ENCODE results near the gene PIGN.

PIGN gene

GRCh38 chr18:62106271-62106670, 80.6 kb downstream of the PIGN start:
- H3K9me3 Mint-ChIP-seq (ENCODE audit: low read depth) = no peaks in the 10 kb centered on the region
- peaks cover 14% of the 10 kb centered on the region for H3K36me3 Mint-ChIP-seq

DNA sequence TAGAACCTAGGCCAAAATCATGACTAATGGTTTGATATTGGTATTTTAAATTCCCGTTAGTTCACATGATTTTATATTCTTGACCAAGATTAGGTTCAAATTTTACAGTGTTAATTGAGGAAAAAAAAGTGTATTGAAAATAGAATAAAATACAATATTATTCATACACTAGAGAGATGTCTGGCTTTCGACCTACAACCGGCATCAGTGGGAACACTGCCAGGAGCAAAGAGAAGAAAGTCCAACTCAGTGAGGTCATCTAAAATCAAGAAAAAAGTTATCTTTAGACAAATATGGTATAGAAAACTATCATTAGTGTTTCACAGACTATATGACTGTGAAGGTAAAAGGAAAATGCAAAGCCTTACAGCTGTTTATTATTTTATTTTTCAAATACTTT, 81.5 kb downstream of the PIGN start:
- Mint-ChIP-seq H3K27ac (no peak overlapping the region), H3K27me3 (no peaks in the 10 kb centered on the region), H3K4me1 (ENCODE audit: low read depth) (peaks cover 12% of the 10 kb centered on the region), H3K9me3 (ENCODE audit: low read depth) (no peaks in the 10 kb centered on the region), H3K36me3 (peaks cover 17% of the 10 kb centered on the region), H3K4me3 (no peak overlapping the region)

More at GRCh38 chr18:62106271-62106670, 80.6 kb downstream of the PIGN start:
- Mint-ChIP-seq H3K4me3 (no peak overlapping the region), H3K4me1 (ENCODE audit: low read depth) (peaks cover 8% of the 10 kb centered on the region), H3K27ac (no peak overlapping the region), H3K27me3 (no peaks in the 10 kb centered on the region)

- Mint-ChIP-seq H3K36me3 (peaks cover 42% of the 10 kb centered on the region), H3K27me3 (no peaks in the 10 kb centered on the region), H3K4me1 (ENCODE audit: low read depth) (peaks cover 20% of the 10 kb centered on the region), H3K27ac (no peak overlapping the region), H3K9me3 (ENCODE audit: low read depth) (peaks cover 9% of the 10 kb centered on the region), H3K4me3 (no peak overlapping the region)
Observed at GRCh38 chr18:62102221-62102620, 84.6 kb downstream of the PIGN start.

- no peak overlapping the region for H3K27ac Mint-ChIP-seq
- no peak overlapping the region for H3K4me3 Mint-ChIP-seq
- H3K9me3 Mint-ChIP-seq (ENCODE audit: low read depth) = peaks cover 9% of the 10 kb centered on the region
- H3K27me3 Mint-ChIP-seq = no peaks in the 10 kb centered on the region
- peaks cover 38% of the 10 kb centered on the region for H3K36me3 Mint-ChIP-seq
- peaks cover 20% of the 10 kb centered on the region for H3K4me1 Mint-ChIP-seq (ENCODE audit: low read depth)
Observed at GRCh38 chr18:62101321-62101721, 85.5 kb downstream of the PIGN start.

GRCh38 chr18:62098960-62099359, 87.9 kb downstream of the PIGN start:
- Mint-ChIP-seq H3K4me1 (ENCODE audit: low read depth) (peaks cover 24% of the 10 kb centered on the region), H3K36me3 (peaks cover 44% of the 10 kb centered on the region), H3K9me3 (ENCODE audit: low read depth) (peaks cover 9% of the 10 kb centered on the region), H3K27me3 (no peaks in the 10 kb centered on the region), H3K27ac (no peak overlapping the region), H3K4me3 (no peak overlapping the region)

DNA sequence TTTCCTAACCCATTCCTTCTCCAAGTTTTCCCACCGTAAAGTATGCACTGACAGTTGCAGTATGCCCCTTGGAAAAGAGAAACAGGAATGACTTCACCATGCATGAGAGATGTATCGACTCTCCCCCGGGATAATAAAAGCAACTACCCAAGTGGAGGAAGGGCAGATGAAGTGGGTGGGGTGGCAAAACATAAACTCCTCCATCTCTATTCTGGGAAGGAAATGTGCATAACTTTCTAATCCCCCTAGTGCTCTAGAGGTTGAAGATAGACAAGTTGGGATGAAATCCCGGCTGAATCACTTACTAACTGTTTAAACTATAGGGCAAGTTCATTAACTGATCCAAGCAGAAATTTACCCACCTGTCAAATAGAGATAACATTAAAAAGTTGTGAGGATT, 89.2 kb downstream of the PIGN start:
- peaks cover 24% of the 10 kb centered on the region for H3K4me1 Mint-ChIP-seq (ENCODE audit: low read depth)
- H3K27ac Mint-ChIP-seq = no peak overlapping the region
- H3K36me3 Mint-ChIP-seq = peaks cover 40% of the 10 kb centered on the region
- no peaks in the 10 kb centered on the region for H3K27me3 Mint-ChIP-seq
- no peak overlapping the region for H3K4me3 Mint-ChIP-seq
- peaks cover 9% of the 10 kb centered on the region for H3K9me3 Mint-ChIP-seq (ENCODE audit: low read depth)

- H3K27ac Mint-ChIP-seq = no peak overlapping the region
- H3K36me3 Mint-ChIP-seq = peaks cover 14% of the 10 kb centered on the region
- peaks cover 32% of the 10 kb centered on the region for H3K4me1 Mint-ChIP-seq (ENCODE audit: low read depth)
- H3K9me3 Mint-ChIP-seq (ENCODE audit: low read depth) = no peaks in the 10 kb centered on the region
- H3K4me3 Mint-ChIP-seq = no peak overlapping the region
- no peaks in the 10 kb centered on the region for H3K27me3 Mint-ChIP-seq
Observed at GRCh38 chr18:62091487-62092120, 95.3 kb downstream of the PIGN start.

DNA sequence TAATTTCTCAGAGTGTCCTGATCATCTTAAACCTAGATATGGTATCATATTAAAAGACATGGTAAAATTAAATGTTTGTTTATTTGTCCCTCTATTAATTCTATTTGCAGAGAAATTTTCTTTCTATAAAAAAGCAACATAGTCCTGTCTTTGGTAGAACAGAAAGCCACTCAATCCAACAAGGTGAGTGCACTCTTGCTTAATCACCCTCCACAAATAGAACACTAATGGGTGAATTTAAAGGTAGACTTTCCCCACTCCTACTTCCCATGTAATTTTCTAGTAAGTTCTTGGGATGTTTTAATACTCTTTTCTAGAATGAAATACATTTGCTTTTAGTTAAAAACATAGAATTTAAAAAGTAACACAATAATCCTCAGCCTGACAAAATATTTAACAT, 97.7 kb downstream of the PIGN start:
- no peak overlapping the region for H3K4me3 Mint-ChIP-seq
- H3K27ac Mint-ChIP-seq = no peak overlapping the region
- H3K4me1 Mint-ChIP-seq (ENCODE audit: low read depth) = peaks cover 38% of the 10 kb centered on the region
- peaks cover 15% of the 10 kb centered on the region for H3K36me3 Mint-ChIP-seq
- no peaks in the 10 kb centered on the region for H3K27me3 Mint-ChIP-seq
- no peaks in the 10 kb centered on the region for H3K9me3 Mint-ChIP-seq (ENCODE audit: low read depth)

- no peaks in the 10 kb centered on the region for H3K9me3 Mint-ChIP-seq (ENCODE audit: low read depth)
- peaks cover 16% of the 10 kb centered on the region for H3K36me3 Mint-ChIP-seq
- H3K27ac Mint-ChIP-seq = no peak overlapping the region
- peaks cover 38% of the 10 kb centered on the region for H3K4me1 Mint-ChIP-seq (ENCODE audit: low read depth)
- H3K27me3 Mint-ChIP-seq = no peaks in the 10 kb centered on the region
- no peak overlapping the region for H3K4me3 Mint-ChIP-seq
Observed at GRCh38 chr18:62088156-62088555, 98.7 kb downstream of the PIGN start.

- Mint-ChIP-seq H3K9me3 (ENCODE audit: low read depth) (no peaks in the 10 kb centered on the region), H3K27ac (no peak overlapping the region), H3K27me3 (no peaks in the 10 kb centered on the region), H3K36me3 (peaks cover 19% of the 10 kb centered on the region), H3K4me3 (no peak overlapping the region), H3K4me1 (ENCODE audit: low read depth) (peaks cover 36% of the 10 kb centered on the region)
Observed at GRCh38 chr18:62085756-62086155, 101.1 kb downstream of the PIGN start.

- no peak overlapping the region for H3K27ac Mint-ChIP-seq
- peaks cover 12% of the 10 kb centered on the region for H3K4me1 Mint-ChIP-seq (ENCODE audit: low read depth)
- peaks cover 31% of the 10 kb centered on the region for H3K36me3 Mint-ChIP-seq
- H3K4me3 Mint-ChIP-seq = no peak overlapping the region
- no peaks in the 10 kb centered on the region for H3K9me3 Mint-ChIP-seq (ENCODE audit: low read depth)
- no peaks in the 10 kb centered on the region for H3K27me3 Mint-ChIP-seq
Observed at GRCh38 chr18:62081761-62082294, 105.0 kb downstream of the PIGN start.

GRCh38 chr18:62081248-62081647, 105.6 kb downstream of the PIGN start:
- H3K4me3 Mint-ChIP-seq = no peak overlapping the region
- peaks cover 9% of the 10 kb centered on the region for H3K4me1 Mint-ChIP-seq (ENCODE audit: low read depth)
- H3K27ac Mint-ChIP-seq = no peak overlapping the region
- no peaks in the 10 kb centered on the region for H3K27me3 Mint-ChIP-seq
- no peaks in the 10 kb centered on the region for H3K9me3 Mint-ChIP-seq (ENCODE audit: low read depth)
- peaks cover 28% of the 10 kb centered on the region for H3K36me3 Mint-ChIP-seq

DNA sequence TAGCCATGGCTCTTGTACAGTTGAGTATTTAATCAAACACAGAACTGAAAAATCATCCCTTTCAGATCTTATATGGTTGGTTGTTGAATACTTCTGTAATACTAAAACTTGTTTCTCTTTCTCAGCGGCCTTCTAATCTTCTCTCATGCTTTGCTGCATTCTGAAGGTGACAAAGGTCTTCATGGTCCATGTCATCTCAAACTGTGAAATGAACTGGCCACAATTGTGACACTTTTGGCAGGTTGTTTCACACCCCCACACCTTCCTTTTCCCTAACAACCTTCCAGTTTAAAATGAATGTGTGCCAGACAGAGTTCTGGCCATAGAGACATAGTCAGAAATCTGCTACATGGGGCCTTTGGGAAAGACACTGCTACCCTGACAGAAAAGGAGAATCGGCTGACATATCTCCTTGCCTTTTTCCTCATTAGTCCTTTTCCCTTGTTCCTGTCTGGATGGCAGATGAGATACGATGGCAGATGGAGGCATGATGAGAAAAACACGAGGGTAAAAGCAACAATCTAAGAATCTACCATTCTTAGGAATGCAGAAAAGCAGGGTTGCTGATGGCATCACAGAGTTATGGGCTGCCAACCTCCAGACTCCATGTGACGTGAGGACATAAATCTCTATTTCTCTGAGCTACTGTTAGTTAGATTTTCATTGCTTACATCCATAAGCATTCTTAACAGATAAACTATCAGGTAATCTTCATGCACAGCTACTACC, 106.5 kb downstream of the PIGN start:
- Mint-ChIP-seq H3K4me1 (ENCODE audit: low read depth) (peaks cover under 1% of the 10 kb centered on the region), H3K4me3 (no peak overlapping the region), H3K36me3 (peaks cover 25% of the 10 kb centered on the region), H3K27me3 (no peaks in the 10 kb centered on the region), H3K9me3 (ENCODE audit: low read depth) (peaks cover under 1% of the 10 kb centered on the region), H3K27ac (no peak overlapping the region)

DNA sequence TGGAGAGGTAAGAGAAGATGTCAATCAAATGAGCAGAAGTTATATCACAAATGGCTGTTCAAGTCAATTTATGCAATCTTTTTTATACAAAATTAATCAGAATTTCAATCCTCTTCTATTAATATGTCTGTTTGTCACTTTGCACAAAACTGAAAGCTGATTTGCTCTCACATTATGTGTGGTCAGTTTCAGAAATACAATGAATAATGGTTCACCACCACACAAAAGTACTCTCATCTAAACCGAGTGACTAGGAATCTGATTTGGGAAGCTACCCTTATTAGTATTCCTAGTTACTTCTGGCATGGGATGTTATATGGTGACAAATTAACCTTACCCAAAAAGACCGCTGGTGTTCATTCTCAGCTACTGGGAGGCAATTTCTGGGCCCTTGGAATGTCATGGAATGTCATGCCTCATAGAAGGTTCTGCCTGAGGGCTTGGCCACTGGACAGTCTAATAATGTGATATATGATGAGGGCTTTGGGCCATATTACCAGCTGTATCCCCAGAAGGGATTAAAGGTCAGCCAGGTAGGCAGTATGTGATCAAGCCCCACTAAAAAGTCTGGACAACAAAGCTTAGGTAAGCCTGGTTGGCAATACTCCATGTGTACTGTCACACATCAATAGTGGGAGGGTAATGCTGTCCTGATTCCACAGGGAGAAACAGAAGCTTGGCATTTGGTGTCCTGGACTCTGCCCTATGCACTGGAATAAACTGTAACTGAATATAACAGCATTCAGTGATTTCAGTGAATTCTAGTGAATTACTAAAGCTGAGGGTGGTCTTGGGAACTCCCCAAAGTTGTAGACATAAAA, 113.2 kb downstream of the PIGN start:
- no peaks in the 10 kb centered on the region for H3K4me1 Mint-ChIP-seq (ENCODE audit: low read depth)
- H3K27me3 Mint-ChIP-seq = no peaks in the 10 kb centered on the region
- H3K36me3 Mint-ChIP-seq = peaks cover 24% of the 10 kb centered on the region
- H3K27ac Mint-ChIP-seq = no peak overlapping the region
- no peak overlapping the region for H3K4me3 Mint-ChIP-seq
- peaks cover 4% of the 10 kb centered on the region for H3K9me3 Mint-ChIP-seq (ENCODE audit: low read depth)

- H3K9me3 Mint-ChIP-seq (ENCODE audit: low read depth) = peaks cover 4% of the 10 kb centered on the region
- no peak overlapping the region for H3K27ac Mint-ChIP-seq
- H3K4me1 Mint-ChIP-seq (ENCODE audit: low read depth) = no peaks in the 10 kb centered on the region
- peaks cover 25% of the 10 kb centered on the region for H3K36me3 Mint-ChIP-seq
- H3K27me3 Mint-ChIP-seq = no peaks in the 10 kb centered on the region
- no peak overlapping the region for H3K4me3 Mint-ChIP-seq
Observed at GRCh38 chr18:62072370-62072769, 114.5 kb downstream of the PIGN start.
